C4-2B (cell line): ENCODE measurements around the gene EPHB2.

Source experiments
- ZFX ChIP-seq: fragments of 450-650 bp; IDR thresholded peaks from 2 replicates; pipeline ENCODE4 v1.6.1; 2017
- TF ChIP-seq, protein P1 (sequence below): fragments of 450-650 bp; conservative IDR thresholded peaks from 2 replicates; pipeline ENCODE4 v1.5.1; 2017; ENCODE audit warnings: mild to moderate bottlenecking

DNA sequence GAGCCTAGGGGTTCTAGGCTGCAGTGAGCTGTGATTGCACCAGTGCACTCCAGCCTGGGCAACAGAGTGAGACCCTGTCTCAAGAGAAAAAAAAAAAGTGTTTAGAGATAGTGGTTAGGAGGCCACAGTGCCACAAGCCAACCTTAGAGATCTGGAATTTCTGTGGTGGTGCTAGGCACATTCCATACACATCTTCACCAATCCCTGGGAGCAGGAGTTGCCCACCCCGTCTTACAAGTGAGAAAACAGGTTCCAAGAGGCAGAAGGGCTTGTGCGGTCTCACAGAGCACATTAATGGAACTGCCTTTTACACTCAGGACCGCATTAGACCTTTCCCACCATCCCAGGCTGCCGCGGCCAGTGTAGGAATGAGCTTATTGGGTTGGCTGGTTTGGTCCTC is 93.2 kb downstream of the EPHB2 start:
- TF ChIP-seq, protein P1, sequence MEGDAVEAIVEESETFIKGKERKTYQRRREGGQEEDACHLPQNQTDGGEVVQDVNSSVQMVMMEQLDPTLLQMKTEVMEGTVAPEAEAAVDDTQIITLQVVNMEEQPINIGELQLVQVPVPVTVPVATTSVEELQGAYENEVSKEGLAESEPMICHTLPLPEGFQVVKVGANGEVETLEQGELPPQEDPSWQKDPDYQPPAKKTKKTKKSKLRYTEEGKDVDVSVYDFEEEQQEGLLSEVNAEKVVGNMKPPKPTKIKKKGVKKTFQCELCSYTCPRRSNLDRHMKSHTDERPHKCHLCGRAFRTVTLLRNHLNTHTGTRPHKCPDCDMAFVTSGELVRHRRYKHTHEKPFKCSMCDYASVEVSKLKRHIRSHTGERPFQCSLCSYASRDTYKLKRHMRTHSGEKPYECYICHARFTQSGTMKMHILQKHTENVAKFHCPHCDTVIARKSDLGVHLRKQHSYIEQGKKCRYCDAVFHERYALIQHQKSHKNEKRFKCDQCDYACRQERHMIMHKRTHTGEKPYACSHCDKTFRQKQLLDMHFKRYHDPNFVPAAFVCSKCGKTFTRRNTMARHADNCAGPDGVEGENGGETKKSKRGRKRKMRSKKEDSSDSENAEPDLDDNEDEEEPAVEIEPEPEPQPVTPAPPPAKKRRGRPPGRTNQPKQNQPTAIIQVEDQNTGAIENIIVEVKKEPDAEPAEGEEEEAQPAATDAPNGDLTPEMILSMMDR = no peak
- no peak for TF ChIP-seq ZFX
